GM18907 (cell line): Measurements from ENCODE around the gene CENPN.

ENCODE experiments used
- ATAC-seq: cut with Tn5 transposase; IDR thresholded peaks from one replicate; pipeline ENCODE4 v1.9.1; 2021; ENCODE audit warnings: mild to moderate bottlenecking, moderate library complexity; ENCODE audit not compliant: unreplicated experiment

Gene CENPN

DNA sequence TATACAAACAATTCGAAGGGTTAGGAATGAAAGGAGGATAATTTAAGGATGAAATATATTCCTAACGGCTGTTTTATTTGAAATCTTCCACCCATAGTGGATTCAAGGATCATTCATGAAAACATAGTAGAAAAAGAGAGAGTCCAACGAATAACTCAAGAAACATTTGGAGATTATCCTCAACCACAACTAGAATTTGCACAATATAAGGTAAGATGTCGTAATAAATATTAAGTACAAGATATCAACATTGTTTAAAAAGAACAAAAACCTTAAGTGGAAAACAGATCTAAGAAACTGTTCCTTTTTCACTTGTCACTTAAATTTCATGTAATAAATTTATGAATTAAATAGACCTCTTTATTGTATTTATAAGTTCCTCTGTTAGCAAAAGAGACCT is 19.4 kb downstream of the CENPN start:
- ATAC-seq: no peak

DNA sequence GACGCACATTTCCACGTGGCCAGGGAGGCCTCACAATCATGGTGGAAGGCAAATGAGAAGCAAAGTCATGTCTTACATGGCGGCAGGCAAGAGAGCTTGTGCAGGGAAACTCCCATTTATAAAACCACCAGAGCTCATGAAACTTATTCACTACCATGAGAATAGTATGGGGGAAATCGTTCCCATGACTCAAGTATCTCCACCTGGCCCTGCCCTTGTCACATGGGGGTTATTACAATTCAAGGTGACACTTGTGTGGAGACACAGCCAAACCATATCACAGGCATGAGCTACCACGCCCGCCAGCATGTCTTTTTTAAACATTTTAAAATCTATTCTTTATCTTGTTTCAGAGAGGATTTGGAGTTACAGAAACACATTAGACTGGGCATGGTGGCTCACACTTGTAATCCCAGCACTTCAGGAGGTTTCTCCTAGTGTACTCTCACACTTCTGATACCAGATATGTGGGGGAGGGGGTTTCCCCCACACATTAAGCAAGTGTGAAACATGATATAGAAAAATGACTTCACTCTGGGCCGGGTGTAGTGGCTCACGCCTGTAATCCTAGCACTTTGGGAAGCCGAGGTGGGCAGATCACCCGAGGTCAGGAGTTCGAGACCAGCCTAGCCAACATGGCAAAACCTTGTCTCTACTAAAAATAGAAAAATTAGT is 23.1 kb downstream of the CENPN start:
- ATAC-seq: no peak

DNA sequence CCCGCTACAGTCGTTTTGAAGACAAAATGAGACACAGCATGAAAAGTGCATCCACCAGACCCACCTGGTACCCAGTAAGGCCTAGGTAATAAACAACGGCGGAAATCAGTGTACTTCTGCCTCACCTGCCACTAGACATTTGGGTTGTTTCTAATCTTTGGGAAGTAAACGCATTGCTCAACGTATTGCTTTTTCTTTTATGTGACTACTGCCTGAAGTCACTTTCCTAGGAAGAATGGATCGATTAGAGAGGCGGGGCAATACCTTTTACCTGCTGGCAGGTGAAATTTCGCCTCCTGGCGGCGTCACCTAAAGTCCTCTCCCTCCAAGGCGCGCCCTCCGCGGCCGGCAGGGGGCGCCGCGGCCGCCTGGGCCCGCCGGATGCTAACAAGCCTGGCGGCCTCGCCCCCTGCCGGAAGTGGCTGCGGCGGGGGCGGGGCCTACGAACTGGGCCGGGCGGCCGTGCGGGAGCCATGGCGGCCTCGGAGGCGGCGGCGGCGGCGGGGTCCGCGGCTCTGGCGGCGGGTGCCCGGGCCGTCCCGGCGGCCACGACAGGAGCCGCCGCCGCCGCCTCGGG is 28.5 kb downstream of the CENPN start, which contains the start of gene ATMIN:
Gene ATMIN (plus strand): TSS at position 445 of the 577 bp plus-strand sequence. CDS start 29 bp downstream, at position 474.
- peak; percentile 92 for ATAC-seq

DNA sequence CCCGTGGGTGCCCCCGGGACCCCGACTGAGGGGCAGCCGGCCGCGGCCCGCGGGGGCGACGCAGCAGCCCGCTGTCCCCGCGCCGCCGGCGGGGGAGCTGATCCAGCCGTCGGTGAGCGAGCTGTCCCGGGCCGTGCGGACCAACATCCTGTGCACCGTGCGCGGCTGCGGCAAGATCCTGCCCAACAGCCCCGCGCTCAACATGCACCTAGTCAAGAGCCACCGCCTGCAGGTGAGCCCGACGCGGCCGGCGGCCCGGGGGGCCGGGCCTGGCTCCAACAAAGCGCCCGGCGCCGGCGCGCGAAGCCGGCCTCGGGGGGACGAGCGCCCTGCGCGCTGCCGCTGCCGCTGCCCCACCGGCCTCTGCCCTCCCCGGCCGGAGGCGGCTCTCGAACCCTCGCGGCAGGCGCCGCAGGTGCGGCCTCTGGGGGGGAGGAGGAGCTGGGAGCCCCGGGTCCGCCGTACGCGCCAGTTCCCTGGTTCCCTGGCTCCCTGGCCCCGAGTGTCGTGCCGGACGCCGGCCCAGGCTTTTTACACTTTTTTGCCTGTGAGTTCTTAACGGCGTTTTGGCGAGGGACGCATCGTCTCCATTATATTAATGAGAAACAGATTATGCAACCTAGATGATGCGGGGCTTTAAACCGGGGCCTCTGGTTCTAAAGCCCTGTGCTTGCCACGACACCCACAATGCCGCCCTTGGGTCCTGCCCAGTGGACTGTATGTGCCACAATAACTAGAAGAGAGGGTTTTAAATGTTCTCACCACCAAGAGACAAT is 29.1 kb downstream of the CENPN start:
- ATAC-seq: peak; percentile 58

DNA sequence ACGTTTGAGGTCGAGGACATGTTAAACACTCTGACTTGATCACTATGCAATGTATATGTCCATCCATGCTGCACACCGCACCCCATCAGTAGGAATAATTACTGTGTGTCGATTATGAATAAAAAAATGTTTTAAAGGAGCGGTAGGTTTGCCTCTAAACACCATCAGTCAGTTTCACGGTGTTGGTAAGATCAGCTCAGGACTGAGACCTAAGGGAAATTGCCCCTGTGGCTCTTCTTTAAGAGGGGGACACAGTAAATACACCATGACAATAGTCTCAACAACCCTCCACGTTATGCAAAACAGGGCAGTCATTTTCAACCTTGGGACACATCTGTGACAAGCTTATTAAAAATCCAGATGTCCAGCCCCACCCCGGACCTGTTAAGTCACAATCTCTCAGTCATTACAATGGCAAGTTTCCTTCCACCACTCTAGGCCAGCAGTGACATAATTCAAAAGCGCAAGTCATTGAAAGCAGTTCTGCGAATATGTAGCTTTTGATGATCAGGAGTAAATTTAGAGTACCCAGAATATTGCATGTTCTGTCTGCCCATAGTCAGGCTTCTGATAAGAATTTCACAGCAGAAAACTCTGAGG is 29.8 kb downstream of the CENPN start:
- no peak for ATAC-seq

DNA sequence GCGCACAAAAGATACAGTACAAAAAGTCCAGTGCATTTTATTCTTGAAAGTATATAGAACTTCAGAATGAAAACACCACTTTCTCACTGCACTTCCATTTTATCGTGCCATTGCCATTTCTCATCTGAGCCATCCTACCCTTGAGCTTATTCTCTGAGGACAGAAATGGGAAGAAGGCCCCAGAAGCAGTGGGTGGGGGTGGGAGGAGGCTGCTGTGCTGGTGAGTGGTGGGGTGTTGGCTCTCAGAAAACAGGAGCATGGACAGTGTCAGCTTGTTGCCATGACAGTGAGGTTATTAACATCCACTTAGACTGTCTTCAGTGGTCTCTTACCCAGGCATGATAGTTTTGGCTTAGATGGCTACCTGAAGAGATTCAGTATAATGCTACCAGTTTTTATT is 33.1 kb downstream of the CENPN start:
- no peak for ATAC-seq

DNA sequence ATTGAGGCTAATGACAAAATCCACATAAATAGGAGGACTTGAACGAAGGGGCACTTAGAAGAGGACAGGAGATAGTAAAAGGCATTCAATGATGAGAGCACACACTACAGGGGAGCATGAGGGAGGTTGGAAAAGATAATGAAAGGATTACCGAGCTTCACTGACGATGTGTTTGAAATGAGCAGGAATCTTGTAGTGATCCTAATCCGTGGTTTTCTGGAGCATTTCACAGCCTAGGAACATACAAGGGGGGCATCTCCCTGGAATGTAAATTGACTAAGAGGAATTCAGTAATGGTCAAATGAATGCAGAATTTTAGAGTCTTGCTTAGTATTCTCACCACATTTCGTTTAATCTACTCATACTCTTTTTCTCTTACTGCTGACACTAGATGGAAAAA is 33.8 kb downstream of the CENPN start:
- no peak for ATAC-seq

DNA sequence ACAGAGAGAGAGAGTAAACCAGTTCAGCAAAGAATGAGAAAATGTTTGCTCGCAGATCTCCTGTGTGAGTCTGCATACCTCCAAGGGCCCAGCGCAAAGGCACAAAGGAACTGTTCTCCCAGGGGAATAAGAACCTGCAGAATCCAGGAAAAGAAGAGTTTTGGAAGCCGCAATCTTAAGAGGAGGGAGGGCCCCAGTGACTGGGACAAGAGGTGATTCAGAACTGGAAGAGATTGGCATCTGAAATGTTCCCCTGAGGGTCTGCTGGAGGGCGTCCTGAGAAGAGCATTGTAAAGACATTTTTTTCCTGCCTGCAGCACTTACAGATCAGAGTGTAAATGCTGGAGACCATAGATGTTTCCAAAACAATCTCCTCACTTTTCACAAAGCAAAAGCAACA is 34.7 kb downstream of the CENPN start:
- ATAC-seq: no peak

DNA sequence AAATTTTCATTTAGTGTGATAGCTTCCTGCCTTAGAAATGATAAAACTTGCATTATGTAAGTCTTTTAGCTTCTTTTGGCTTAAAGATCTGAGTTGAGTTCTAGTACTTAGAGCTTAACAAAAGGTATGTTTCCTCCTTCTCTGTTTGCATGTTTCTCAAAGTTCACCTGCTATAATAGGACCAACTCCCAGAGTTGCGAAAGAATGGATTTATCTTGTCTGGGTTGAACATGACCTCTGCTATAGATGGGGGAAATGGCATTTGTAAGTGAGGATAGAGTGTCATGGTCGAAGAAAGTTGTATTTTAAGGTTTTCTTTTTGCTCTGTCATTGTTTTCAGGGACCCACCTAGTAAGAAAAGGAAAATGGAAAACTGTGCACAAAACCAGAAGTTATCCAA is 35.8 kb downstream of the CENPN start:
- no peak for ATAC-seq

DNA sequence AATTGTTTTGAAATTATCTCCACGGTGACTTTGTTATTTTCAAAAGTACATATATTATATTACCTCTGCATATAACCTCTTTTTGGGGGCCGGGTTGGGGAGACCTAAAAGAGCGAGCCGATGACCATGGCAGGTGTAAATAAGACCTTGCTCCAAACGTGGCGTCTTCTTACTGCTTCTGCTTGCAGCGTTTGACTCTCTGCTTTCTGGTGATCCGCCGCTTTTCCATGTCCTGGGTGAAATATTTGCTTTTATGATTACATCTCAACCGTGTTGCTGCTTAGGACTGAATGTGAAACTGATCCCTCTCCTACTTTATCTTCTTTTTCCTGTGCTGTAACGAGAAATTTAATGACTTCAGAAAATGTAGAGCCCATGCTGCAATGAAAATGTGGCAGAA is 46.7 kb downstream of the CENPN start:
- ATAC-seq: no peak

DNA sequence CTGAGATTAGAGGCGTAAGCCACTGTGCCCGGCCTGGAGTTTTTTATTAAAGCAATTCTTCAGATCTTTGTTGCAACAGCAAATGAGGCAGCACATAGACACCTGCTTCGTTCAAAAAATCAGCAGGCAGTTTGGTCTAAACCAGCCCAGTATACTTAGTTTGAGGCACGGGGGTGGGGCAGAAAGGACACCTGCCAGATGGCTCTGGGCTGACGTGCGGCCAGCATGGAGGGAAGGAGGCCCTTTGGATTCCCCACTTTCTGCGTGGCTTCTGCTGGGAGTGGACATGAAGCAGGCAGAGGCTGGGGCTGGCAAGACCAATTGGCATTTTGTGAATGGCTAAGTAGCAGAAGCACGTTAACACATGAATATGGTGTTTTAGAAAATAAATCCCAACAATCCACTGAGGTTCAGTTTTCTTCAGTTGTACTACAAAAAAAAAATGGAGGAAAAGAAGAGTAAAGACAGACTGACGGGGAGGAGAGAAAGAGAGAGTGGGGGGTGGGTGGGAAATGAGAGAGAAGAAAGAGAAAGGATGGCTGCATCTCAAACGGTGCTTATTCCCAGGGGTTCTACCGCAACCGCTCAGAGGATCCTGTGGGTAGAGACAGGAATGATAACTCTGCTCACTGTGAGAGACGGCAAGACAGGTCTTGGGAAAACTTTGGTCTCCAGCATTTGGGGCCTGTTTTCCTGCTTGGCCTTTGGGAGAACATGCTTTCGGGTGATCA is 53.7 kb downstream of the CENPN start:
- no peak for ATAC-seq

DNA sequence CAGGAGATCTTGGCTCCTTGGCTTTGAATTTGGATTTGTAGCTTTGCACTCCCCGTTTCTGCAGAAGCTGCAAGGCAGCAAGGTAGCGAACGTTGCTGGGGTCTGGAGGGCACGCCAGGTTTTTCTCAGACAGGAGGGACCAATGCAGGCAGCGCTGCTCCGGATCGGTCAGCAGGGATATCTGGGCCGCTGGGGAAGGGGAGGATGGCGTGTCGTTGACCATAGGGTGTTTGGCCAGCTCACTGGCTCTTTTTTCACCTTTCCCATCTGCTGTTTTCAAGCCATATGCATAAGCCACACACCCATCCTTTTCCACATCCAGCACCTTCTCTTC is 54.3 kb downstream of the CENPN start:
- ATAC-seq: no peak

DNA sequence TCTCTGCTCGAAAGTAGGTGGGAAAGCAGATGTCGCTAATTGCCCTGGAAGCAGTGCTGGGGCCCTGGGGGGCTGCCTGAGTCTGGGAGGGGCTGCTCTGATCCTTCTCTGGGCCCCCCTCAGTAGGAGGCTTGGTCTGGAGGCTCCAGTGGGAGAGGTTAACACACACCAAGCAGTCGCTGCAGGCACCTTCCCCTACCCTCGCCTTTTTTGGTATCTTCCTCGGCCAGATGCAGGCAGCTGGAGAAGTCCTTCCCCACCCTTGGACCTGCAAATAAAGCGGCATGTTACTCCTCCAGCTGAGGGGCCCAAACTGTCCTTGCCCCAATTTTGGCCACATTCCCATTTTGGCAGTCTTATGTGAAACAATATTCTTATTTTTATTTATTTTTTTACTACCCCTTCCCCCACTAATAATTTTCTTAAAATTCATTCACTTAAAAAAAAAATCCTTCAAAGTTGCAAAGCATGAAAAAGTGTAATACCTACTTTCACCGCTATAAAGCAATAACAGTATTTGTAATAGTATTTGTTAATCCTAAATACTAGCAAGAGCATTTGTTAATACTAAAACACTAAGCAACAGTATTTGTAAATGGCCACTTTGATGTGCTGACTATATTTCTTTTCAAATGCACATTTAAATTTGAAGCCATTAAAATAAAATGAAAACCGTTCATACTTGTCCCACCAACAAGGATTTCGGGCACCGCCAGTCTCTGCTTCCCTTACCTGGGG is 55.0 kb downstream of the CENPN start:
- no peak for ATAC-seq

DNA sequence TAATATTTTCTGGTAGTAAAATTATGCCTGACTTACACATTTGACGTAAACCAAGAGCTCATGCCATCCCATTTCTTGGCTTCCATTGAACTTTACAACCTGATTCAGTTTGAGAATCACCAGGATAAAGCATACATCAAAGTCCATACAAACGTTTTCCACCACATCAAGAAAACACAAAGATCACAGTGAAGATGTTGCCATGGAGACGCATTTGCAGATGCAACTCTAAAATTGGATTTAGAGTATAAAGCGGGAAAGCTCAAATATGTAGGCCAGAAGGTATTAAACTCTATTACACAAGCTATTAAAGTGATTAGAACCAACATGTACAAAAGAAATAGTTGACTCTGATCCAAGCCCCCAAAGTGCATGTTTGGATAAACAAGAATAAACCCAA is 59.7 kb downstream of the CENPN start:
- ATAC-seq: no peak

DNA sequence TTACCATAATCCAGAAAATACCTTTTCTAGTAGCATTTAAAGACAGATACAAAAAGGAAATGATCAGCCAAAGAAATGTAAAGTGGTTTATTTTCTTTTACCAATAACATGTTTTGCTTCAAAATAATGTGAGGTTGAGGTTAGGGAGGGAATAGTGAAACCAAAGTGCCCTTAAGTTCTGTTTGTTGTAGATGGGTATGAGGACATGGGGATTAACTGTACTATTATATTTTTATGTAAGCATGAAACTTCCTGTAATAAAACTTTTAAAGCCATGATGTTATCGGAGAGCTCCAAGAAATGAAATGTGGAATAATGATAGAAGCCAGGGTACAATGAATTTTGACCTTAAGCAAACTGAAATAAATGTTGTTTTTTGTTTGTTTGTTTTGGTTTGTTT is 60.2 kb downstream of the CENPN start:
- ATAC-seq: no peak

DNA sequence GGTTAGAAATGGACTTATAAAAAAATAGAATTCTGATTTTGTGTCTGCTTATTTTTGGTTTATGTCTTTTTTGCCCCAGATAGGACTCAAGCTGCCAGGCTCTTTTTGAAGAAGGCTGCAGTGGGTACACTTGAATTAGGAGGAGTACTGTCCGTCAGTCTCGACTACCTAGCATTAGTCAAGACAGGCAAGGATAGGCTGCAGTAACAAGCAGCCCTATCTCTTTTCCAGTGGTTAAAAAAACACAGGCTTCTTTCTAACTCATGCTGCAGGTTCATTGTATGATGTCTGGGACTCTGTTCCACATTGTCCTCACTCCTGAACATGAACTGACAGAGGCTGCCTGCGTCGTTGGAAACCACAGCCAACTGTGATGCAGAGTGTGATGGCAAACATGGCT is 62.0 kb downstream of the CENPN start:
- ATAC-seq: no peak

DNA sequence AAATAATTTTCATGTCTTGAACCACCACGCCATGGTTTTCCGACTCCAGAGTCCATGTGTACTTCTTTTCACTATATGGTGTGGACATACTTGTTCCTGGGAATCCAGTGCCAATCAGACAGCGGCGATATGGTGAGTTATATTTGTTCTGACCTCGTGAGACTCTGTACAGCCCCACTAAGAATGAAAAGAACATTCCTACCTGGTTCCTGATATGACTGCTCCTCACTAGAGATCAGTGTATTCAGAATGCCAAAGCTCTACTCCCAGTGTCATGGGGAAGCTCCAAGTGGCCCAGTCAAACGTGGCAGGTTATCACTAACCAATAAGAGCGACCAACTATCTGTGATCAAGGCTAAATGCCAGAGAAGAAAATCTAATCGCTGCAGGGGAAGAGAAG is 64.0 kb downstream of the CENPN start:
- ATAC-seq: no peak

DNA sequence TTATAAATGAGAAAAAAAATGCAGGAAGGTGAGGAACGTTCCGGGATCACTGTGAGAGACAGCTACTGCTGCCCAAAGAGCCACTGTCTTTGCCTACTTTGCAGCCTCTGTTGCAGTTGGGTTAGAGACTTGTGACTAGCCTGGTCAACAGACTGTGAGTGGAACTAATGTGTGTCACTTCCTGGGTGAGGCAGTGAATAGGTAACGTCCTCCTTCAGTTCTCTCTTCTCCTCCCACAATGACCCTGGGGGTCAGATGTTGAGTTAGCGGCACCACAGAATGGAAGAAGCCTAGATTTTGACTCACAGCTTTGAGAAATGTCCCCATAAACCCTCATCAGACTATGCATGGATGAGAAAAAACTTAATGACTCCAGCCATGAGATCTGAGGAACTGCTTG is 64.8 kb downstream of the CENPN start:
- no peak for ATAC-seq

DNA sequence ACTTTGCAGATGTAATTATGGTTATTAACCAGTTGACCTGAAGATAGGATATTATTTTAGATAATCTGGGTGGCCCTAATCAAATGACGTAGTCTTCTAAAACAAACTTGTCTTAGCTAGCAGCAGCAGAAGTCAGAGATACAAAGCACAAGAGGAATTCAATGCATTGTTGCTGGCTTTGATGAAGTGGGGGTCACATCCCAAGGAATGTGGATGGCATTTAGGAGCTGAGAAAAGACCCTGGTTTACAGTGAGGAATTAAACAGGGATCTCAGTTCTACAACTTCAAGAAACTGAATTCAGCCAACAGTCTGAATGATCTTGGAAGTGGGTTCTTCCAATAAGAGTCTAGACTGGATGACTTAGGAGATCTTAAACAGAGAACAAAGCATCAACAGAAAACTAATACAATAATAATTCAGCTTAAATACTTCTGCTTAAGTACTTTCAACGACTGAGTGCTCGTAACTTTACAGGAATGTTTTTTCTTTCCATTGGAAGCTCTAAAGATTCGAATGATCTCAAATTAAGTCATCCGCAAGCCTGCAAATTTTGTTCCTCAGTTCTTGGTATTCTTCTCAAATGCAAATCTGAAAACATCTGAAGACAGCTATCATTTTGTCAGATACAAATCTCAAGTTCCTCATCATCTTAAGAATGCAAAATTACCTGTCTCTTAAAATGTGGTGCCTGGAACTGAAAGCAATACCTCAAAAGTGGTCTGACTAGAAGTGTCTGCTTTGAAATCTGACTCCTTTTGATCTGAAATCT is 66.7 kb downstream of the CENPN start:
- no peak for ATAC-seq

DNA sequence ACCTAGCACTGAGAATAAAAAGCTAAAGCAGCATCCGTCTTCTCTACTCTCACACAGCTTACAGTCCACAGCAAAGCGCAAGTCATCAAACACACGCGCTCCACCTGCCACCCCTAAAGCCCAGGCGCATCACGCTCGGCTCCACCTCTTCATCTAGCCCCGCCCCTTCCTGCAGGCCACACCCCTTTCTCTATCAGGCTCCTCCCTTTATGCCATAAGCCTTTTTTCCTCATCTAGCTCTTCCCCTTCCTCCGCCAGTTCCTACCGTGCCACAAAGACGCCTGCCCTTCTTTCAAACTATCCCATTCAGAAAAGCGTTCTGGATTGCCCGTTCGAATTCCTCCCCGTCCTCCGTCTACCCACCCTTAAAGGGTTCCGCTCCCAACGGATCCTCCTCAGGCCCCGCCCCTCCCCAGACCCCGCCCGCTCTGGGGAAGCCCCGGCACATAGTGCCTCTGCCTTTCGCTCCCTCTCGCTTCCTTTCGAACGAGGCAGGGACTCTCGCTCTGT is 69.6 kb downstream of the CENPN start:
- ATAC-seq: peak; percentile 85
